A549 (cell line): Measurements from ENCODE around the gene PTPRN2. TPM values are rescaled to one million over a fixed set of nuclear protein-coding genes. Genes with fewer than 3 reads are reported as not detected.

Experiments used
- ATAC-seq, 2 experiments: fragments of 200-7000 bp in 1 of 2; fragments of >200 bp in 1 of 2; cut with Nextera tagmentation in 1 of 2; cut with Tn5 transposase in 1 of 2; 3 replicates each; pipeline versions ENCODE4 v1.8.0 to v1.9.1; 2018 to 2020; ENCODE audit warnings: mild to moderate bottlenecking in 1 of 2, moderate library complexity in 1 of 2
- CTCF ChIA-PET: fragments of 300-600 bp; sonication (Branson Sonifier 250); formaldehyde crosslinking; extraction: SDS; loops from one replicate; lab custom pipeline; 2021; ENCODE audit warnings: antibody characterized with exemption, inconsistent platforms; lab: Yijun Ruan, JAX
- POLR2A ChIA-PET: fragments of 350-600 bp; formaldehyde crosslinking; extraction: SDS; loops from one replicate; lab custom pipeline; 2021; ENCODE audit warnings: antibody characterized with exemption, inconsistent platforms; lab: Yijun Ruan, JAX
- DNase-seq, 2 experiments: peaks; one replicate each; pipeline versions ENCODE4 v3.0.0 to v3.0.0-alpha.2; 2011 to 2016; ENCODE audit warnings: low read depth in 1 of 2, low spot score in 1 of 2
- FAIRE-seq: peaks from 2 replicates; lab custom pipeline; 2011; peaks lifted over from hg19 to GRCh38; lab: Jason Lieb, UNC
- H3K27ac ChIP-seq, 2 experiments: fragments of >200 bp; sonication (Bioruptor Twin); formaldehyde crosslinking; 3 replicates each; pipeline ENCODE4 v1.5.1; 2016 to 2017
- H3K4me1 ChIP-seq: fragments of >200 bp; sonication (Bioruptor Twin); formaldehyde crosslinking; 3 replicates; pipeline ENCODE4 v1.6.1; 2016
- H3K4me2 ChIP-seq: fragments of >200 bp; sonication (Bioruptor Twin); formaldehyde crosslinking; 3 replicates; pipeline ENCODE4 v1.6.1; 2016
- H3K4me3 ChIP-seq: fragments of >200 bp; sonication (Bioruptor Twin); formaldehyde crosslinking; 3 replicates; pipeline ENCODE4 v1.5.1; 2016
- H3K9me3 ChIP-seq: fragments of >200 bp; sonication (Bioruptor Twin); formaldehyde crosslinking; 3 replicates; pipeline ENCODE4 v1.6.1; 2016
- CBX8 ChIP-seq: fragments of 200-600 bp; sonication (generic); IDR thresholded peaks from 2 replicates; pipeline ENCODE4 v1.6.1; 2016
- CHD4 ChIP-seq: fragments of 200-600 bp; sonication (generic); IDR thresholded peaks from 2 replicates; pipeline ENCODE4 v1.6.1; 2016; ENCODE audit warnings: antibody characterized with exemption, mild to moderate bottlenecking, borderline replicate concordance
- E2F6 ChIP-seq: IDR thresholded peaks from 2 replicates; pipeline ENCODE4 v1.6.1; 2012; ENCODE audit warnings: low read depth, borderline replicate concordance
- EP300 ChIP-seq, 2 experiments: fragments of >200 bp; sonication (Bioruptor Twin); formaldehyde crosslinking; IDR thresholded peaks; 2 replicates in 1 of 2; 3 replicates in 1 of 2; pipeline ENCODE4 v1.6.1; 2016 to 2017
- FOXS1 ChIP-seq: fragments of 250-450 bp; sonication (Bioruptor Pico); IDR thresholded peaks from 2 replicates; pipeline ENCODE4 v1.5.0; 2020; ENCODE audit warnings: mild to moderate bottlenecking, moderate library complexity
- HDAC2 ChIP-seq: fragments of 200-600 bp; sonication (generic); IDR thresholded peaks from 2 replicates; pipeline ENCODE4 v1.6.1; 2016
- HEYL ChIP-seq: fragments of 250-450 bp; sonication (Bioruptor Pico); IDR thresholded peaks from 2 replicates; pipeline ENCODE4 v1.8.0; 2021; ENCODE audit warnings: mild to moderate bottlenecking, moderate library complexity
- JUN ChIP-seq, 2 experiments: fragments of >200 bp; sonication (Bioruptor Twin); formaldehyde crosslinking; IDR thresholded peaks; 2 replicates in 1 of 2; 3 replicates in 1 of 2; pipeline ENCODE4 v1.6.1; 2016 to 2017
- NR3C1 ChIP-seq: fragments of >200 bp; sonication (Bioruptor Twin); formaldehyde crosslinking; IDR thresholded peaks from 3 replicates; pipeline ENCODE4 v1.6.1; 2017
- PHF8 ChIP-seq: fragments of 200-600 bp; sonication (generic); IDR thresholded peaks from 2 replicates; pipeline ENCODE4 v1.6.1; 2016; ENCODE audit warnings: low read depth, mild to moderate bottlenecking, antibody characterized with exemption, moderate library complexity, borderline replicate concordance
- RAD21 ChIP-seq, 2 experiments: fragments of >200 bp in 1 of 2; sonication (Bioruptor Twin) in 1 of 2; formaldehyde crosslinking in 1 of 2; IDR thresholded peaks in 1 of 2; conservative IDR thresholded peaks in 1 of 2; 2 replicates in 1 of 2; 3 replicates in 1 of 2; pipeline ENCODE4 v1.6.1; 2012 to 2018; ENCODE audit warnings: inconsistent platforms in 1 of 2
- RARB ChIP-seq: fragments of 250-450 bp; sonication (Bioruptor Pico); IDR thresholded peaks from 2 replicates; pipeline ENCODE4 v1.8.0; 2021; ENCODE audit warnings: mild to moderate bottlenecking, moderate library complexity
- RFX5 ChIP-seq: fragments of 450-650 bp; IDR thresholded peaks from 2 replicates; pipeline ENCODE4 v1.7.1; 2014; ENCODE audit warnings: antibody characterized with exemption, mild to moderate bottlenecking, moderate library complexity
- TP53 ChIP-seq: fragments of 250-450 bp; sonication (Bioruptor Pico); IDR thresholded peaks from 2 replicates; pipeline ENCODE4 v1.5.0; 2021; ENCODE audit warnings: mild to moderate bottlenecking, moderate library complexity
- USF2 ChIP-seq: fragments of 450-650 bp; IDR thresholded peaks from 2 replicates; pipeline ENCODE4 v1.6.1; 2014; ENCODE audit warnings: antibody characterized with exemption
- ZC3H11A ChIP-seq: fragments of 450-650 bp; IDR thresholded peaks from 2 replicates; pipeline ENCODE4 v1.6.1; 2014; ENCODE audit warnings: antibody characterized with exemption, mild to moderate bottlenecking
- ZSCAN20 ChIP-seq: fragments of 250-450 bp; sonication (Bioruptor Pico); IDR thresholded peaks from 2 replicates; pipeline ENCODE4 v1.8.0; 2022; ENCODE audit warnings: mild to moderate bottlenecking, moderate library complexity
- WGBS: methylation state at CpG from one replicate; pipeline ENCODE4 v1.1.6; 2017; ENCODE audit errors: missing lambda C conversion rate; 5-methylcytosine and 5-hydroxymethylcytosine counted together
- polyA plus RNA-seq, 4 experiments: library from polyadenylated mRNA; depleted of rRNA in 3 of 4; stranded (reverse); fragments of >200 nt; fragmentation: RNase III in 1 of 4; extraction: RNeasy Plus Mini Kit Qiagen cat#74134 plus additional on column Dnase treatment in 1 of 4; gene quantifications; 2 replicates in 3 of 4; 3 replicates in 1 of 4; pipeline ENCODE4 v1.2.3, GENCODE V29; 2011 to 2017
- TF ChIP-seq, protein P1 (sequence below): fragments of 250-450 bp; sonication (Bioruptor Pico); IDR thresholded peaks from 2 replicates; pipeline ENCODE4 v1.5.0; 2020; ENCODE audit warnings: low read depth, mild to moderate bottlenecking, moderate library complexity
- TF ChIP-seq, protein P2 (sequence below): fragments of 250-450 bp; sonication (Bioruptor Pico); IDR thresholded peaks from 2 replicates; pipeline ENCODE4 v1.5.0; 2021; ENCODE audit warnings: mild to moderate bottlenecking, moderate library complexity, borderline replicate concordance
- TF ChIP-seq, protein P3 (sequence below): IDR thresholded peaks from 2 replicates; pipeline ENCODE4 v1.6.1; 2012
- TF ChIP-seq, protein P4 (sequence below): fragments of >200 bp; sonication (Bioruptor Twin); formaldehyde crosslinking; IDR thresholded peaks from 3 replicates; pipeline ENCODE4 v1.5.1; 2016

The PTPRN2 gene
- polyA plus RNA-seq, 2 of the 4 experiments (the other 2 are of a cell fraction), result 0.41 to 1.2 TPM

DNA sequence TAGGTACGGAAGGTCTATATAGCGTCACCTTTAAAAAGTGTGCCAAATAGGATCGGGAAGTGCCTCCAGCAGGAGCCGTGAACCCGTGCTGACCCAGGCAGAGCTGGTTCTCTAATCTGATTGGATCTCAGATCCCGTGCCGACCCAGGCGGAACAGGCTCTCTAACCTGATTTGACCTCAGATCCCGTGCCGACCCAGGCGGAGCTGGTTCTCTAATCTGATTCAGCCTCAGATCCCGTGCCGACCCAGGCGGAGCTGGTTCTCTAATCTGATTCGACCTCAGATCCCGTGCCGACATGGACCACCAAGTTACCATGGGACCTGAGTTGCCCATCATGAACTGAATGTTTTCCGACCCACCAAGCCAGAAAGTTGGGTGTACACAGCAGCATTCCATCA lies 463.9 kb downstream of the PTPRN2 start:
- CTCF ChIA-PET, result no interaction called here
- ATAC-seq (no peak), FAIRE-seq (no peak), DNase-seq (no peak)
- H3K9me3 ChIP-seq, result no peaks in the 10 kb centered on the region
- no peak overlapping the region for H3K4me3 ChIP-seq
- WGBS, result 63% methylated on average over 16 of the region's 18 CpGs
- H3K4me1 ChIP-seq, result no peaks in the 10 kb centered on the region
- TF ChIP-seq TP53, result no peak
- TF ChIP-seq RFX5, result no peak
- no peak for TF ChIP-seq PHF8
- TF ChIP-seq NR3C1, result no peak
- TF ChIP-seq HEYL, result no peak
- TF ChIP-seq RAD21 (conservative IDR thresholded peaks at IDR 0.05 in 1 of 2, IDR thresholded peaks at IDR 0.05 in 1 of 2), result no peak
- no peak for TF ChIP-seq HDAC2
- no peak for TF ChIP-seq EP300 (IDR thresholded peaks at IDR 0.05)
- TF ChIP-seq ZC3H11A, result no peak
- TF ChIP-seq JUN (IDR thresholded peaks at IDR 0.05), result no peak
- TF ChIP-seq, protein P1, sequence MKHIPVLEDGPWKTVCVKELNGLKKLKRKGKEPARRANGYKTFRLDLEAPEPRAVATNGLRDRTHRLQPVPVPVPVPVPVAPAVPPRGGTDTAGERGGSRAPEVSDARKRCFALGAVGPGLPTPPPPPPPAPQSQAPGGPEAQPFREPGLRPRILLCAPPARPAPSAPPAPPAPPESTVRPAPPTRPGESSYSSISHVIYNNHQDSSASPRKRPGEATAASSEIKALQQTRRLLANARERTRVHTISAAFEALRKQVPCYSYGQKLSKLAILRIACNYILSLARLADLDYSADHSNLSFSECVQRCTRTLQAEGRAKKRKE (CRISPR knock-in tag), result no peak
- TF ChIP-seq, protein P2, sequence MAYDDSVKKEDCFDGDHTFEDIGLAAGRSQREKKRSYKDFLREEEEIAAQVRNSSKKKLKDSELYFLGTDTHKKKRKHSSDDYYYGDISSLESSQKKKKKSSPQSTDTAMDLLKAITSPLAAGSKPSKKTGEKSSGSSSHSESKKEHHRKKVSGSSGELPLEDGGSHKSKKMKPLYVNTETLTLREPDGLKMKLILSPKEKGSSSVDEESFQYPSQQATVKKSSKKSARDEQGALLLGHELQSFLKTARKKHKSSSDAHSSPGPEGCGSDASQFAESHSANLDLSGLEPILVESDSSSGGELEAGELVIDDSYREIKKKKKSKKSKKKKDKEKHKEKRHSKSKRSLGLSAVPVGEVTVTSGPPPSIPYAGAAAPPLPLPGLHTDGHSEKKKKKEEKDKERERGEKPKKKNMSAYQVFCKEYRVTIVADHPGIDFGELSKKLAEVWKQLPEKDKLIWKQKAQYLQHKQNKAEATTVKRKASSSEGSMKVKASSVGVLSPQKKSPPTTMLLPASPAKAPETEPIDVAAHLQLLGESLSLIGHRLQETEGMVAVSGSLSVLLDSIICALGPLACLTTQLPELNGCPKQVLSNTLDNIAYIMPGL (CRISPR knock-in tag), result no peak
- no peak for TF ChIP-seq RARB (CRISPR knock-in tag)
- TF ChIP-seq FOXS1 (CRISPR knock-in tag), result no peak
- TF ChIP-seq CBX8, result no peak
- TF ChIP-seq, protein P3, sequence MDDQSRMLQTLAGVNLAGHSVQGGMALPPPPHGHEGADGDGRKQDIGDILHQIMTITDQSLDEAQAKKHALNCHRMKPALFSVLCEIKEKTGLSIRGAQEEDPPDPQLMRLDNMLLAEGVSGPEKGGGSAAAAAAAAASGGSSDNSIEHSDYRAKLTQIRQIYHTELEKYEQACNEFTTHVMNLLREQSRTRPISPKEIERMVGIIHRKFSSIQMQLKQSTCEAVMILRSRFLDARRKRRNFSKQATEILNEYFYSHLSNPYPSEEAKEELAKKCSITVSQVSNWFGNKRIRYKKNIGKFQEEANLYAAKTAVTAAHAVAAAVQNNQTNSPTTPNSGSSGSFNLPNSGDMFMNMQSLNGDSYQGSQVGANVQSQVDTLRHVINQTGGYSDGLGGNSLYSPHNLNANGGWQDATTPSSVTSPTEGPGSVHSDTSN, result no peak
- TF ChIP-seq, protein P4, sequence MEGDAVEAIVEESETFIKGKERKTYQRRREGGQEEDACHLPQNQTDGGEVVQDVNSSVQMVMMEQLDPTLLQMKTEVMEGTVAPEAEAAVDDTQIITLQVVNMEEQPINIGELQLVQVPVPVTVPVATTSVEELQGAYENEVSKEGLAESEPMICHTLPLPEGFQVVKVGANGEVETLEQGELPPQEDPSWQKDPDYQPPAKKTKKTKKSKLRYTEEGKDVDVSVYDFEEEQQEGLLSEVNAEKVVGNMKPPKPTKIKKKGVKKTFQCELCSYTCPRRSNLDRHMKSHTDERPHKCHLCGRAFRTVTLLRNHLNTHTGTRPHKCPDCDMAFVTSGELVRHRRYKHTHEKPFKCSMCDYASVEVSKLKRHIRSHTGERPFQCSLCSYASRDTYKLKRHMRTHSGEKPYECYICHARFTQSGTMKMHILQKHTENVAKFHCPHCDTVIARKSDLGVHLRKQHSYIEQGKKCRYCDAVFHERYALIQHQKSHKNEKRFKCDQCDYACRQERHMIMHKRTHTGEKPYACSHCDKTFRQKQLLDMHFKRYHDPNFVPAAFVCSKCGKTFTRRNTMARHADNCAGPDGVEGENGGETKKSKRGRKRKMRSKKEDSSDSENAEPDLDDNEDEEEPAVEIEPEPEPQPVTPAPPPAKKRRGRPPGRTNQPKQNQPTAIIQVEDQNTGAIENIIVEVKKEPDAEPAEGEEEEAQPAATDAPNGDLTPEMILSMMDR, result no peak
- TF ChIP-seq E2F6, result no peak
- TF ChIP-seq CHD4, result no peak
- POLR2A ChIA-PET, result no interaction called here
- no peak overlapping the region for H3K27ac ChIP-seq
- no peak overlapping the region for H3K4me2 ChIP-seq

DNA sequence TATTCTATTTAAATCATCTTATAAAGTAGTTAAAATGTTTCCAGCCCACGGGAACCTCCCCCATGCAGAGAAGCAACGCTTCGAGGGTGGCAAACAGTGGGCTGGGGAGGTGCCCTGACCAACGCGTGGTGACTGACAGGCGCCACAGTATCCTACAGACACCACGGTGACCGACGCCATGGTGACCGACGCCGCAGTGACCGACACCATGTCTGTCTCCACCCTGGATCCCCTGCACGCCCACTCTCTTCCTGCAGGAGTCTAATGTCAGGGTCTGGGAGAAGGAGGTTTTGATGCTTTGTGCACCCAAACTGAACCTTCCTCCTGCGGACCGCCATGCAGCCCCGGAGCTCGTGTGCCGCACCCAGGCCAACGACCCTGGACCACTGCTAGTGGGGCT lies 464.4 kb downstream of the PTPRN2 start:
- TF ChIP-seq FOXS1 (CRISPR knock-in tag), result no peak
- no peak for TF ChIP-seq RAD21 (conservative IDR thresholded peaks at IDR 0.05 in 1 of 2, IDR thresholded peaks at IDR 0.05 in 1 of 2)
- TF ChIP-seq NR3C1, result no peak
- TF ChIP-seq ZSCAN20 (CRISPR knock-in tag), result no peak
- no peak for TF ChIP-seq USF2
- no peak overlapping the region for H3K4me3 ChIP-seq
- ATAC-seq (no peak), FAIRE-seq (no peak), DNase-seq (no peak)
- H3K27ac ChIP-seq, result no peak overlapping the region
- no peaks in the 10 kb centered on the region for H3K4me1 ChIP-seq
- WGBS, result 70% methylated on average over 18 of the region's 20 CpGs
- CTCF ChIA-PET, result no interaction called here
- no peak overlapping the region for H3K4me2 ChIP-seq
- H3K9me3 ChIP-seq, result no peaks in the 10 kb centered on the region
- POLR2A ChIA-PET, result no interaction called here
